OCI-LY1 (cell line): ENCODE results near the gene IL10RB.

ENCODE experiments used
- H2AFZ ChIP-seq: fragments of 200-600 bp; sonication (generic), shearing (Covaris generic); 2 replicates; pipeline ENCODE4 v1.6.0; 2014; ENCODE audit warnings: antibody characterized with exemption, mild to moderate bottlenecking, low read length
- H3F3A ChIP-seq: fragments of 200-600 bp; sonication (generic), shearing (Covaris generic); 2 replicates; pipeline ENCODE4 v1.6.0; 2014; ENCODE audit warnings: mild to moderate bottlenecking, antibody characterized with exemption, low read length, moderate library complexity; ENCODE audit not compliant: insufficient read depth
- H3K27ac ChIP-seq: fragments of 200-600 bp; sonication (generic); 2 replicates; pipeline ENCODE4 v1.5.1; 2014; ENCODE audit warnings: low read length, mixed run types, mild to moderate bottlenecking, low read depth; ENCODE audit not compliant: poor library complexity, severe bottlenecking
- H3K27me3 ChIP-seq: fragments of 200-600 bp; sonication (generic); 2 replicates; pipeline ENCODE4 v1.6.0; 2014; ENCODE audit warnings: antibody characterized with exemption, mild to moderate bottlenecking, low read length, moderate library complexity; ENCODE audit not compliant: insufficient read depth
- H3K36me3 ChIP-seq: fragments of 200-600 bp; sonication (generic); 2 replicates; pipeline ENCODE4 v1.6.1; 2014; ENCODE audit warnings: mild to moderate bottlenecking, antibody characterized with exemption, low read length, moderate library complexity, mixed read lengths; ENCODE audit not compliant: insufficient read depth
- H3K4me1 ChIP-seq: fragments of 200-600 bp; sonication (generic); 2 replicates; pipeline ENCODE4 v1.5.1; 2014; ENCODE audit warnings: mild to moderate bottlenecking, low read length, moderate library complexity; ENCODE audit not compliant: insufficient read depth, severe bottlenecking
- H3K4me2 ChIP-seq: fragments of 200-600 bp; sonication (generic), shearing (Covaris generic); 2 replicates; pipeline ENCODE4 v1.6.1; 2014; ENCODE audit warnings: low read length
- H3K4me3 ChIP-seq: fragments of 200-600 bp; sonication (generic); 2 replicates; pipeline ENCODE4 v1.5.1; 2014; ENCODE audit warnings: low read length, low read depth, mild to moderate bottlenecking, mixed read lengths; ENCODE audit not compliant: poor library complexity, severe bottlenecking
- H3K79me2 ChIP-seq: fragments of 200-600 bp; shearing (Covaris generic); 2 replicates; pipeline ENCODE4 v1.6.1; 2016; ENCODE audit warnings: mixed run types, low read length, mixed read lengths; ENCODE audit not compliant: insufficient read depth
- H3K9ac ChIP-seq: fragments of 200-600 bp; sonication (generic), shearing (Covaris generic); 2 replicates; pipeline ENCODE4 v1.6.1; 2014; ENCODE audit warnings: mild to moderate bottlenecking, low read length, mixed read lengths
- H3K9me2 ChIP-seq: fragments of 200-600 bp; sonication (generic), shearing (Covaris generic); 2 replicates; pipeline ENCODE4 v1.6.1; 2014; ENCODE audit warnings: low read depth, mild to moderate bottlenecking, low read length, mixed read lengths
- H3K9me3 ChIP-seq: fragments of 200-600 bp; shearing (Covaris generic); 2 replicates; pipeline ENCODE4 v1.6.1; 2014; ENCODE audit warnings: low read length, mixed read lengths
- H4K20me1 ChIP-seq: fragments of 200-600 bp; sonication (generic), shearing (Covaris generic); 2 replicates; pipeline ENCODE4 v1.6.0; 2016; ENCODE audit warnings: mild to moderate bottlenecking, low read length; ENCODE audit not compliant: insufficient read depth
- EZH2 ChIP-seq: fragments of 200-600 bp; sonication (generic), shearing (Covaris generic); IDR thresholded peaks from 2 replicates; pipeline ENCODE4 v1.8.0; 2017; ENCODE audit warnings: borderline replicate concordance, mixed run types, mild to moderate bottlenecking, antibody characterized with exemption, low read length, moderate library complexity, mixed read lengths
- TF ChIP-seq, protein P1 (sequence below): fragments of 200-600 bp; sonication (generic), shearing (Covaris generic); IDR thresholded peaks from 2 replicates; pipeline ENCODE4 v1.5.1; 2017; ENCODE audit warnings: mild to moderate bottlenecking, antibody characterized with exemption, low read length, moderate library complexity, mixed read lengths

IL10RB gene

GRCh38 chr21:33259995-33260394 is 6.2 kb upstream of the IL10RB start:
- Histone ChIP-seq H3K4me1 (peaks cover 35% of the 10 kb centered on the region), H3K4me2 (peak overlapping the region; percentile 10; the same call in 1 of the 2 replicates), H3K79me2 (no peaks in the 10 kb centered on the region), H3K27me3 (no peaks in the 10 kb centered on the region), H2AFZ (no peak overlapping the region), H3K36me3 (peaks cover 63% of the 10 kb centered on the region), H3K9me3 (no peaks in the 10 kb centered on the region), H3K4me3 (no peak overlapping the region), H3K27ac (peak overlapping the region; percentile 86), H4K20me1 (no peaks in the 10 kb centered on the region), H3F3A (no peaks in the 10 kb centered on the region), H3K9me2 (no peaks in the 10 kb centered on the region), H3K9ac (peak overlapping the region; percentile 17; the same call in 1 of the 2 replicates)
- TF ChIP-seq, protein P1, sequence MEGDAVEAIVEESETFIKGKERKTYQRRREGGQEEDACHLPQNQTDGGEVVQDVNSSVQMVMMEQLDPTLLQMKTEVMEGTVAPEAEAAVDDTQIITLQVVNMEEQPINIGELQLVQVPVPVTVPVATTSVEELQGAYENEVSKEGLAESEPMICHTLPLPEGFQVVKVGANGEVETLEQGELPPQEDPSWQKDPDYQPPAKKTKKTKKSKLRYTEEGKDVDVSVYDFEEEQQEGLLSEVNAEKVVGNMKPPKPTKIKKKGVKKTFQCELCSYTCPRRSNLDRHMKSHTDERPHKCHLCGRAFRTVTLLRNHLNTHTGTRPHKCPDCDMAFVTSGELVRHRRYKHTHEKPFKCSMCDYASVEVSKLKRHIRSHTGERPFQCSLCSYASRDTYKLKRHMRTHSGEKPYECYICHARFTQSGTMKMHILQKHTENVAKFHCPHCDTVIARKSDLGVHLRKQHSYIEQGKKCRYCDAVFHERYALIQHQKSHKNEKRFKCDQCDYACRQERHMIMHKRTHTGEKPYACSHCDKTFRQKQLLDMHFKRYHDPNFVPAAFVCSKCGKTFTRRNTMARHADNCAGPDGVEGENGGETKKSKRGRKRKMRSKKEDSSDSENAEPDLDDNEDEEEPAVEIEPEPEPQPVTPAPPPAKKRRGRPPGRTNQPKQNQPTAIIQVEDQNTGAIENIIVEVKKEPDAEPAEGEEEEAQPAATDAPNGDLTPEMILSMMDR, result no peak
- TF ChIP-seq EZH2, result no peak

GRCh38 chr21:33261635-33262034 is 4.5 kb upstream of the IL10RB start:
- Histone ChIP-seq H3F3A (peaks cover 3% of the 10 kb centered on the region; the same call in 1 of the 2 replicates), H3K9me3 (no peaks in the 10 kb centered on the region), H3K27ac (peak overlapping the region; percentile 86), H3K79me2 (no peaks in the 10 kb centered on the region), H3K9me2 (no peaks in the 10 kb centered on the region), H3K36me3 (peaks cover 47% of the 10 kb centered on the region), H4K20me1 (no peaks in the 10 kb centered on the region), H3K9ac (no peak overlapping the region), H3K4me2 (no peak overlapping the region), H2AFZ (no peak overlapping the region), H3K27me3 (no peaks in the 10 kb centered on the region), H3K4me3 (no peak overlapping the region), H3K4me1 (peaks cover 46% of the 10 kb centered on the region)
- TF ChIP-seq EZH2, result no peak
- TF ChIP-seq, protein P1, result no peak

DNA sequence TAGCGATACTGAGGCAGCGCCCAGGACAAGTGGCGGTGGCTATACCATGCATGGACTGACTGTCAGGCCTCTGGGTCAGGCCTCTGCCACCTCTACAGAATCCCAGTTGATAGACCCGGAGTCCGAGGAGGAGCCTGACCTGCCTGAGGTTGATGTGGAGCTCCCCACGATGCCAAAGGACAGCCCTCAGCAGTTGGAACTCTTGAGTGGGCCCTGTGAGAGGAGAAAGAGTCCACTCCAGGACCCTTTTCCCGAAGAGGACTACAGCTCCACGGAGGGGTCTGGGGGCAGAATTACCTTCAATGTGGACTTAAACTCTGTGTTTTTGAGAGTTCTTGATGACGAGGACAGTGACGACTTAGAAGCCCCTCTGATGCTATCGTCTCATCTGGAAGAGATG is 3.2 kb upstream of the IL10RB start:
- peaks cover 35% of the 10 kb centered on the region for H3K36me3 ChIP-seq
- no peak overlapping the region for H3K9ac ChIP-seq
- H4K20me1 ChIP-seq, result no peaks in the 10 kb centered on the region
- no peak overlapping the region for H3K4me2 ChIP-seq
- H3K9me2 ChIP-seq, result no peaks in the 10 kb centered on the region
- peaks cover 57% of the 10 kb centered on the region for H3K4me1 ChIP-seq
- no peak overlapping the region for H3K27ac ChIP-seq
- H3K27me3 ChIP-seq, result no peaks in the 10 kb centered on the region
- no peak for TF ChIP-seq EZH2
- TF ChIP-seq, protein P1, result no peak
- H3K79me2 ChIP-seq, result no peaks in the 10 kb centered on the region; the same call in 1 of the 2 replicates
- H3K4me3 ChIP-seq, result no peak overlapping the region
- H2AFZ ChIP-seq, result no peak overlapping the region
- H3K9me3 ChIP-seq, result no peaks in the 10 kb centered on the region
- H3F3A ChIP-seq, result peaks cover 3% of the 10 kb centered on the region; the same call in 1 of the 2 replicates
